Fibroblast of pulmonary artery (primary cell): Measurements from ENCODE around the gene HES4.

Experiments
- DNase-seq: peaks from one replicate; pipeline ENCODE4 v3.0.0-alpha.2; 2010; ENCODE audit warnings: low read depth
- H3K4me3 ChIP-seq: replicated peaks from 2 replicates; pipeline ENCODE4 v1.5.1; 2011; ENCODE audit warnings: low read depth, mild to moderate bottlenecking, control low read depth, low read length, moderate library complexity
- CTCF ChIP-seq: IDR thresholded peaks from 2 replicates; pipeline ENCODE4 v1.5.1; 2011; ENCODE audit warnings: mild to moderate bottlenecking, control low read depth, low read length, inconsistent platforms; ENCODE audit errors: missing control alignments

The HES4 gene

GRCh38 chr1:1005774-1006304 lies 5.9 kb upstream of the HES4 start:
- H3K4me3 ChIP-seq, result no peak overlapping the region
- TF ChIP-seq CTCF, result no peak
- DNase-seq, result no peak

- TF ChIP-seq CTCF, result no peak
- peak; percentile 60 for DNase-seq
- H3K4me3 ChIP-seq, result no peak overlapping the region
Measured at GRCh38 chr1:1004780-1005697, 5.1 kb upstream of the HES4 start.

- no peak for TF ChIP-seq CTCF
- DNase-seq, result no peak
- no peak overlapping the region for H3K4me3 ChIP-seq
Measured at GRCh38 chr1:1004420-1004779, 4.5 kb upstream of the HES4 start.

- H3K4me3 ChIP-seq, result no peak overlapping the region
- TF ChIP-seq CTCF, result no peak
- no peak for DNase-seq
Measured at GRCh38 chr1:1003618-1004419, 3.9 kb upstream of the HES4 start.

GRCh38 chr1:1001057-1001783 lies 1.3 kb upstream of the HES4 start:
- no peak for TF ChIP-seq CTCF
- H3K4me3 ChIP-seq, result peak overlapping the region; percentile 70
- no peak for DNase-seq

- H3K4me3 ChIP-seq, result peak overlapping the region; percentile 70
- peak; percentile 93 for DNase-seq
- no peak for TF ChIP-seq CTCF
Measured at GRCh38 chr1:1000357-1001056, 610 bp upstream of the HES4 start.
